H1 (cell line): ENCODE results near the gene PPIF. TPM values are rescaled to one million over a fixed set of nuclear protein-coding genes. Genes with fewer than 3 reads are reported as not detected.

Experiments used
- CTCF ChIA-PET: fragments of 300-600 bp; sonication (Branson Sonifier 250); formaldehyde crosslinking; loops from one replicate; lab custom pipeline; 2021; ENCODE audit not compliant: partially characterized antibody; lab: Charles Lee
- POLR2A ChIA-PET: fragments of 300-600 bp; sonication (Branson Sonifier 250); formaldehyde crosslinking; loops from one replicate; lab custom pipeline; 2021; ENCODE audit warnings: inconsistent platforms; ENCODE audit not compliant: partially characterized antibody; lab: Charles Lee
- DNase-seq, 2 experiments: peaks; one replicate each; pipeline versions ENCODE4 v3.0.0 to v3.0.0-alpha.2; 2010 to 2022; ENCODE audit warnings: low spot score in 2 of 2, low read depth in 1 of 2, mixed read lengths in 1 of 2
- FAIRE-seq: peaks from 2 replicates; lab custom pipeline; 2011; peaks lifted over from hg19 to GRCh38; lab: Jason Lieb, UNC
- H2AFZ ChIP-seq: 2 replicates; pipeline ENCODE4 v1.8.1; 2012; ENCODE audit warnings: low read length, inconsistent platforms
- H2AK5ac ChIP-seq: 2 replicates; pipeline ENCODE4 v1.6.1; 2013; ENCODE audit warnings: low read depth, low read length
- H2BK120ac ChIP-seq: replicated peaks from 2 replicates; pipeline ENCODE3; 2013; ENCODE audit warnings: low read depth, low read length, inconsistent platforms
- H2BK12ac ChIP-seq: 2 replicates; pipeline ENCODE4 v1.6.1; 2013; ENCODE audit warnings: low read depth, low read length
- H2BK15ac ChIP-seq: 2 replicates; pipeline ENCODE4 v1.6.1; 2013; ENCODE audit warnings: low read length
- H2BK20ac ChIP-seq: 2 replicates; pipeline ENCODE4 v1.6.1; 2013; ENCODE audit warnings: low read length
- H2BK5ac ChIP-seq: 2 replicates; pipeline ENCODE4 v1.6.1; 2013; ENCODE audit warnings: low read depth, low read length
- H3K14ac ChIP-seq: 2 replicates; pipeline ENCODE4 v1.6.1; 2013; ENCODE audit warnings: inconsistent platforms; ENCODE audit not compliant: insufficient read length
- H3K18ac ChIP-seq: 2 replicates; pipeline ENCODE4 v1.6.1; 2013; ENCODE audit warnings: low read length; ENCODE audit errors: extremely low read depth
- H3K23ac ChIP-seq: 2 replicates; pipeline ENCODE4 v1.6.1; 2013; ENCODE audit warnings: inconsistent platforms; ENCODE audit not compliant: insufficient read length
- H3K23me2 ChIP-seq: 2 replicates; pipeline ENCODE4 v1.6.1; 2013; ENCODE audit warnings: low read depth, low read length
- H3K27ac ChIP-seq: 2 replicates; pipeline ENCODE4 v1.6.1; 2011; ENCODE audit warnings: low read depth, low read length, inconsistent platforms
- H3K27me3 ChIP-seq, 4 experiments: replicated peaks in 1 of 4; 1 replicate in 1 of 4; 2 replicates in 3 of 4; pipeline versions ENCODE4 v1.6.1 to v1.8.1; 2011 to 2013; ENCODE audit warnings: low read length in 3 of 4, mild to moderate bottlenecking in 3 of 4, inconsistent platforms in 2 of 4, mixed read lengths in 2 of 4, moderate library complexity in 1 of 4; ENCODE audit not compliant: control insufficient read depth in 3 of 4, insufficient read depth in 3 of 4; ENCODE audit errors: extremely low read depth in 1 of 4
- H3K36me3 ChIP-seq, 4 experiments: 2 replicates each; pipeline versions ENCODE4 v1.6.1 to v1.8.1; 2011 to 2013; ENCODE audit warnings: mild to moderate bottlenecking in 4 of 4, low read length in 3 of 4, moderate library complexity in 2 of 4, control low read depth in 1 of 4, inconsistent platforms in 1 of 4; ENCODE audit not compliant: insufficient read depth in 4 of 4, control insufficient read depth in 2 of 4
- H3K4ac ChIP-seq: replicated peaks from 2 replicates; pipeline ENCODE3; 2013; ENCODE audit warnings: low read length, low read depth, mixed read lengths, inconsistent platforms; ENCODE audit not compliant: insufficient read length
- H3K4me1 ChIP-seq, 4 experiments: replicated peaks in 1 of 4; 1 replicate in 1 of 4; 2 replicates in 3 of 4; pipeline versions ENCODE4 v1.6.1 to v1.8.1; 2011 to 2013; ENCODE audit warnings: low read length in 3 of 4, inconsistent platforms in 2 of 4, mixed read lengths in 1 of 4; ENCODE audit not compliant: insufficient read depth in 4 of 4, control insufficient read depth in 3 of 4
- H3K4me2 ChIP-seq, 2 experiments: 2 replicates each; pipeline versions ENCODE4 v1.6.1 to v1.8.1; 2011 to 2013; ENCODE audit warnings: low read depth in 2 of 2, low read length in 2 of 2, control low read depth in 1 of 2, inconsistent platforms in 1 of 2, mild to moderate bottlenecking in 1 of 2; ENCODE audit not compliant: insufficient read depth in 1 of 2
- H3K4me3 ChIP-seq, 4 experiments: fragments of 200-600, 300-600 bp in 1 of 4; sonication (generic), shearing (Covaris generic), sonication (Bioruptor Twin) in 1 of 4; 2 replicates each; pipeline versions ENCODE4 v1.5.1 to v1.8.1; 2011 to 2016; ENCODE audit warnings: low read length in 4 of 4, low read depth in 3 of 4, control low read depth in 2 of 4, inconsistent platforms in 2 of 4, mild to moderate bottlenecking in 2 of 4, mixed read lengths in 1 of 4, moderate library complexity in 1 of 4; ENCODE audit not compliant: insufficient read depth in 2 of 4; ENCODE audit errors: extremely low read depth in 1 of 4
- H3K56ac ChIP-seq: replicated peaks from 2 replicates; pipeline ENCODE3; 2013; ENCODE audit warnings: low read depth, mild to moderate bottlenecking, mixed read lengths, low read length, inconsistent platforms; ENCODE audit not compliant: insufficient read length
- H3K79me1 ChIP-seq: 2 replicates; pipeline ENCODE4 v1.6.1; 2013; ENCODE audit warnings: low read depth, low read length, control low read depth
- H3K79me2 ChIP-seq, 2 experiments: 2 replicates each; pipeline versions ENCODE4 v1.6.1 to v1.8.1; 2012 to 2013; ENCODE audit warnings: low read length in 2 of 2, mild to moderate bottlenecking in 2 of 2, inconsistent platforms in 1 of 2; ENCODE audit not compliant: insufficient read depth in 2 of 2, control insufficient read depth in 1 of 2
- H3K9ac ChIP-seq, 4 experiments: replicated peaks in 1 of 4; 1 replicate in 1 of 4; 2 replicates in 3 of 4; pipeline versions ENCODE4 v1.6.1 to v1.8.1; 2011 to 2013; ENCODE audit warnings: low read depth in 3 of 4, low read length in 3 of 4, control low read depth in 2 of 4, mild to moderate bottlenecking in 2 of 4, moderate library complexity in 2 of 4, inconsistent platforms in 1 of 4; ENCODE audit errors: extremely low read depth in 1 of 4
- H3K9me3 ChIP-seq, 2 experiments: 2 replicates each; pipeline versions ENCODE4 v1.6.1 to v1.8.1; 2012 to 2013; ENCODE audit warnings: mild to moderate bottlenecking in 2 of 2, moderate library complexity in 2 of 2, control low read depth in 1 of 2, inconsistent platforms in 1 of 2, low read depth in 1 of 2, low read length in 1 of 2, mixed read lengths in 1 of 2; ENCODE audit not compliant: insufficient read depth in 2 of 2
- H4K20me1 ChIP-seq, 2 experiments: replicated peaks in 1 of 2; 2 replicates each; pipeline versions ENCODE3 to v1.8.1; 2011 to 2013; ENCODE audit warnings: inconsistent platforms in 2 of 2, low read length in 2 of 2, mild to moderate bottlenecking in 1 of 2; ENCODE audit not compliant: insufficient read depth in 2 of 2, control insufficient read depth in 1 of 2
- H4K5ac ChIP-seq: 2 replicates; pipeline ENCODE4 v1.6.1; 2013; ENCODE audit warnings: low read length, low read depth, mixed read lengths, inconsistent platforms; ENCODE audit not compliant: insufficient read length
- H4K8ac ChIP-seq: 2 replicates; pipeline ENCODE4 v1.8.0; 2013; ENCODE audit warnings: mild to moderate bottlenecking, moderate library complexity, low read length, inconsistent platforms; ENCODE audit not compliant: insufficient read depth; ENCODE audit errors: extremely low read depth
- H4K91ac ChIP-seq: replicated peaks from 2 replicates; pipeline ENCODE3; 2013; ENCODE audit warnings: low read length, mixed read lengths, inconsistent platforms; ENCODE audit not compliant: insufficient read length
- BCL11A ChIP-seq, 2 experiments: IDR thresholded peaks; one replicate each; pipeline ENCODE4 v1.6.1; 2011; ENCODE audit warnings: low read depth in 2 of 2, low read length in 2 of 2, mild to moderate bottlenecking in 2 of 2
- EP300 ChIP-seq, 2 experiments: IDR thresholded peaks; 1 replicate in 1 of 2; 2 replicates in 1 of 2; pipeline ENCODE4 v1.6.1; 2011 to 2012; ENCODE audit warnings: low read depth in 2 of 2, low read length in 2 of 2, mild to moderate bottlenecking in 2 of 2, borderline replicate concordance in 1 of 2, inconsistent platforms in 1 of 2, moderate library complexity in 1 of 2
- EZH2 ChIP-seq: fragments of 200-600 bp; sonication (generic); IDR thresholded peaks from 2 replicates; pipeline ENCODE4 v1.7.1; 2012; ENCODE audit warnings: low read depth, mild to moderate bottlenecking, moderate library complexity, low read length, inconsistent platforms; ENCODE audit not compliant: severe bottlenecking
- MAFK ChIP-seq: IDR thresholded peaks from 2 replicates; pipeline ENCODE4 v1.6.1; 2012; ENCODE audit warnings: low read depth, mild to moderate bottlenecking, improper control_type of control experiment, low read length
- RNF2 ChIP-seq: fragments of 200-900, 300-1000 bp; sonication (generic); IDR thresholded peaks from 2 replicates; pipeline ENCODE4 v1.7.1; 2016; ENCODE audit warnings: borderline replicate concordance, low read depth, mild to moderate bottlenecking, antibody characterized with exemption, low read length; ENCODE audit not compliant: poor library complexity, severe bottlenecking; ENCODE audit errors: missing control alignments
- SRF ChIP-seq: IDR thresholded peaks from 2 replicates; pipeline ENCODE4 v1.6.1; 2011; ENCODE audit warnings: mild to moderate bottlenecking, low read depth, low read length, moderate library complexity
- TBP ChIP-seq: IDR thresholded peaks from 2 replicates; pipeline ENCODE4 v1.6.1; 2011; ENCODE audit warnings: low read depth, low read length, improper control_type of control experiment
- WGBS, 2 experiments: shearing (Covaris generic) in 1 of 2; methylation state at CpG; one replicate each; pipeline versions ENCODE4 v1.1.6 to v1.1.7; 2013 to 2015; ENCODE audit warnings: low lambda C conversion rate in 2 of 2, mixed read lengths in 2 of 2, inconsistent platforms in 1 of 2, low coverage in 1 of 2, missing lambda C conversion rate in 1 of 2; ENCODE audit not compliant: insufficient replicate concordance in 2 of 2, insufficient coverage in 1 of 2, insufficient read length in 1 of 2; ENCODE audit errors: extremely low coverage in 1 of 2, missing lambda C conversion rate in 1 of 2; 5-methylcytosine and 5-hydroxymethylcytosine counted together
- polyA plus RNA-seq, 7 experiments: library from polyadenylated mRNA; depleted of rRNA in 3 of 7; stranded (reverse) in 5 of 7; unstranded in 2 of 7; fragments of >200 nt in 5 of 7; fragments of 200-250 nt in 2 of 7; gene quantifications; 1 replicate in 5 of 7; 2 replicates in 1 of 7; 4 replicates in 1 of 7; pipeline versions ENCODE4 v1.2.1 to v1.2.3, GENCODE V29; 2011 to 2013; ENCODE audit warnings: missing spikeins in 2 of 7, mixed read lengths in 2 of 7
- total RNA-seq: library from RNA; stranded (reverse); fragmentation: NEBNext Ultra II Directional; extraction: Animal tissue kit (Norgen Biotek cat#: 25700); gene quantifications from 2 replicates; pipeline ENCODE4 v1.2.1, GENCODE V29; 2021
- TF ChIP-seq, protein P1 (sequence below): IDR thresholded peaks from 2 replicates; pipeline ENCODE4 v1.6.1; 2011; ENCODE audit warnings: low read length, improper control_type of control experiment

The PPIF gene
- total and polyA plus RNA-seq, 2 of the 8 experiments (the other 6 are each of a cell fraction or from before 2014, with no cell fraction given), result 70.2 to 77.6 TPM

DNA sequence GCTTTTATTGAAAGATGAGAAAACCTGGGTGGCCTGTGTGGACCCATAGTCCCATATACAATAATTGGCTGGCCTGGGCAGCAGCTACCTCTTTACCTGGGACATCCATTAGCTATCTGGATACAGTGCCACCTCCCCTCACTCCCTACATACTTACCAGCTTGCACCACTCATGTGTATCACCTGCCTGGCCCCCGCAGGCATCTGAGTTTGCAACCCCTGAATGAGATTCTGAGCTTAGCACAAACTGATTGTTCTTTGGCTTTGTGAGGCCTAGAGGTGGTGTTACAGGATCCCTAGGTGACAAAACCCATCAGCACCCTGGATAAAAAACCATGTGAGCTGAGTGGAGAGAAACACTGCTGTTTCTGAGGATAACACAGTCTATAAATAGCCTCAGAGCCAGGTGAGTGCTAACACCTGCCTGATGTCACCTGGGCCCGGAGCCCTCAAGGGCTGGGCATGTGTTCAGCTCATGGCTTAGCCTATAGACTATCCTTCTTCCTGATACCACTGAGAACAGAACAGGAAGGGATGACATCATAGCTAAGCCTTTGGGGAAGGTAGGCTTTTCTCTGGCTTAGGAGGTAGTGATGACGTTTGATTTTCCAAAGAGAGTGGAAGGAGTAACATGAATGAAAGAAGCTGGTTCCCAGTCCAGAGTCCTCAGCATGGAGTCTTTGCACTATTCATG, 2.6 kb upstream of the PPIF start:
- Histone ChIP-seq H2AFZ (no peak overlapping the region), H3K23ac (no peak overlapping the region), H3K27me3 (no peaks in the 10 kb centered on the region), H2BK12ac (no peak overlapping the region), H2BK15ac (no peak overlapping the region), H3K79me1 (peaks cover 13% of the 10 kb centered on the region; the same call in 1 of the 2 replicates), H3K23me2 (peaks cover 8% of the 10 kb centered on the region; the same call in 1 of the 2 replicates), H3K56ac (no peak overlapping the region), H2BK120ac (no peak overlapping the region), H3K27ac (no peak overlapping the region), H4K20me1 (peaks cover 8 to 11% of the 10 kb centered on the region in 2 experiments), H3K9me3 (no peaks in the 10 kb centered on the region), H3K36me3 (peaks cover 0 to 5% (median 1%) of the 10 kb centered on the region in 4 experiments; a peak in 3 of 8 replicates), H4K5ac (no peak overlapping the region), H3K4ac (no peak overlapping the region), H3K4me2 (no peak overlapping the region), H4K91ac (no peak overlapping the region), H2BK20ac (no peak overlapping the region), H4K8ac (no peak overlapping the region), H3K4me3 (no peak overlapping the region; a peak in 1 of 8 replicates), H3K18ac (no peak overlapping the region), H3K14ac (no peak overlapping the region), H3K79me2 (peaks cover 0 to 11% of the 10 kb centered on the region in 2 experiments; a peak in 1 of 4 replicates), H3K9ac (no peak overlapping the region), H2AK5ac (no peak overlapping the region), H2BK5ac (no peak overlapping the region), H3K4me1 (peaks cover 0 to 14% (median 6%) of the 10 kb centered on the region in 4 experiments; a peak in 6 of 7 replicates)
- ChIA-PET CTCF (interaction anchor here (0.9 to 6.6 kb wide), 9 partner anchors 9 to 144 kb away, joined by 3 to 50 read pairs (median 5); no protein-coding TSS in a partner anchor), POLR2A (interaction anchor here (1.0 to 1.4 kb wide), 4 partner anchors 9 to 50 kb away, joined by 3 to 6 read pairs (median 4); no protein-coding TSS in a partner anchor)
- no peak for DNase-seq
- 90% methylated on average over 3 of the region's 3 CpGs; no CpG with 5 or more reads in 1 of the 2 experiments for WGBS, 2 experiments
- no peak for FAIRE-seq
- no peak for TF ChIP-seq RNF2
- no peak for TF ChIP-seq TBP
- TF ChIP-seq MAFK, result no peak
- no peak for TF ChIP-seq SRF
- TF ChIP-seq EZH2, result no peak
- TF ChIP-seq, protein P1, sequence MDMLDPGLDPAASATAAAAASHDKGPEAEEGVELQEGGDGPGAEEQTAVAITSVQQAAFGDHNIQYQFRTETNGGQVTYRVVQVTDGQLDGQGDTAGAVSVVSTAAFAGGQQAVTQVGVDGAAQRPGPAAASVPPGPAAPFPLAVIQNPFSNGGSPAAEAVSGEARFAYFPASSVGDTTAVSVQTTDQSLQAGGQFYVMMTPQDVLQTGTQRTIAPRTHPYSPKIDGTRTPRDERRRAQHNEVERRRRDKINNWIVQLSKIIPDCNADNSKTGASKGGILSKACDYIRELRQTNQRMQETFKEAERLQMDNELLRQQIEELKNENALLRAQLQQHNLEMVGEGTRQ, result no peak
- TF ChIP-seq BCL11A (IDR thresholded peaks at IDR 0.05; ENCODE audit: low read depth in 2 of 2, low read length in 2 of 2), result no peak
- TF ChIP-seq EP300 (IDR thresholded peaks at IDR 0.05; ENCODE audit: borderline replicate concordance in 1 of 2, low read depth in 2 of 2, low read length in 2 of 2), result no peak
